Measurements from ENCODE around the gene LHFPL6.

GRCh38 chr13:39561971-39562370 is 41.0 kb downstream of the LHFPL6 start:
- TF ChIP-seq CTCF (IDR thresholded peaks at IDR 0.05) = no peak
- TF ChIP-seq POLR2A (IDR thresholded peaks at IDR 0.05) = no peak
- TF ChIP-seq EP300 (IDR thresholded peaks at IDR 0.05) = no peak
- TF ChIP-seq POLR2AphosphoS5 (IDR thresholded peaks at IDR 0.05) = no peak

All from upper lobe of left lung (tissue), 4 donors.